ENCODE results near the gene LMTK2.

The LMTK2 gene

GRCh38 chr7:98248156-98248555, 141.5 kb downstream of the LMTK2 start:
- Histone ChIP-seq H3K27ac (ENCODE audit: low read length) (no peak overlapping the region), H2AFZ (ENCODE audit: low read depth, low read length) (no peak overlapping the region), H3K27me3 (ENCODE audit: insufficient read depth, low read length, poor library complexity) (no peaks in the 10 kb centered on the region), H3K9me3 (ENCODE audit: insufficient read depth, low read length, severe bottlenecking) (no peaks in the 10 kb centered on the region), H3K79me2 (ENCODE audit: insufficient read depth, low read length) (peaks cover 31% of the 10 kb centered on the region), H3K4me3 (ENCODE audit: low read depth in 1 of 2, low read length in 2 of 2) (no peak overlapping the region), H3K4me2 (ENCODE audit: insufficient read depth, low read length) (no peak overlapping the region), H3K4me1 (ENCODE audit: insufficient read depth, low read length) (peaks cover 40% of the 10 kb centered on the region), H3K36me3 (ENCODE audit: insufficient read depth, low read length) (peaks cover 9% of the 10 kb centered on the region), H3K9ac (ENCODE audit: low read depth, low read length) (no peak overlapping the region), H4K20me1 (ENCODE audit: insufficient read depth, low read length) (peaks cover 4% of the 10 kb centered on the region)
- DNase-seq (no peak), ATAC-seq (ENCODE audit: insufficient read depth, low read depth) (no peak)
- no peak for TF ChIP-seq EZH2 (IDR thresholded peaks at IDR 0.05; ENCODE audit: borderline replicate concordance, low read depth, low read length, severe bottlenecking)
- no peak for TF ChIP-seq CTCF (IDR thresholded peaks at IDR 0.05; ENCODE audit: borderline replicate concordance, extremely low read depth, low read length, poor library complexity, severe bottlenecking)

DNA sequence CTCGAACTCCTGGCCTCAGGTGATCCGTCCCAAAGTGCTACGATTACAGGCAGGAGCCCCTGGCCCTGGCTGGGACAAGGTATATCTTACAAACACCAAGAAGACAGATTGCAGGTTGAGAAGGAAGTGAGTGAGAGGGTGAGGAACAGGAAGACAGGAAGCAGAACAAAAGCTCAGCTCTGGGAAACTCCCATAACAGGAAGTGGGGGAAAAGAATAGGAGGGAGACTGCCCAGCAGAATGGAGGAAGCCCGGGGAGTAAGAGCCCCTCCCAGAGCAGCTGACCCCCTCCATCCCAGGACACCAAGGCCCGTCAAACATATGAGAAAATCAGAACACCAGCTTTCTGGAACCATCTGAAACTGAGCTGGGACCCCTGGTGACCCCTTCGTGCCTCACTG, 142.4 kb downstream of the LMTK2 start:
- Histone ChIP-seq H3K4me1 (ENCODE audit: insufficient read depth, low read length) (peaks cover 44% of the 10 kb centered on the region), H3K27me3 (ENCODE audit: insufficient read depth, low read length, poor library complexity) (no peaks in the 10 kb centered on the region), H3K9ac (ENCODE audit: low read depth, low read length) (no peak overlapping the region), H3K4me3 (ENCODE audit: low read depth in 1 of 2, low read length in 2 of 2) (no peak overlapping the region), H3K9me3 (ENCODE audit: insufficient read depth, low read length, severe bottlenecking) (no peaks in the 10 kb centered on the region), H2AFZ (ENCODE audit: low read depth, low read length) (no peak overlapping the region), H3K79me2 (ENCODE audit: insufficient read depth, low read length) (peaks cover 37% of the 10 kb centered on the region), H4K20me1 (ENCODE audit: insufficient read depth, low read length) (peaks cover 2% of the 10 kb centered on the region), H3K36me3 (ENCODE audit: insufficient read depth, low read length) (peaks cover 4% of the 10 kb centered on the region), H3K27ac (ENCODE audit: low read length) (peak overlapping the region; percentile 39; the same call in 1 of the 2 replicates), H3K4me2 (ENCODE audit: insufficient read depth, low read length) (no peak overlapping the region; the same call in 1 of the 2 replicates)
- DNase-seq (no peak), ATAC-seq (ENCODE audit: insufficient read depth, low read depth) (no peak)
- no peak for TF ChIP-seq EZH2 (IDR thresholded peaks at IDR 0.05; ENCODE audit: borderline replicate concordance, low read depth, low read length, severe bottlenecking)
- no peak for TF ChIP-seq CTCF (IDR thresholded peaks at IDR 0.05; ENCODE audit: borderline replicate concordance, extremely low read depth, low read length, poor library complexity, severe bottlenecking)

GRCh38 chr7:98250789-98251188, 144.1 kb downstream of the LMTK2 start:
- Histone ChIP-seq H3K9ac (ENCODE audit: low read depth, low read length) (peak overlapping the region; percentile 78), H3K4me2 (ENCODE audit: insufficient read depth, low read length) (peak overlapping the region; percentile 95), H3K4me3 (ENCODE audit: low read depth in 1 of 2, low read length in 2 of 2) (peak overlapping the region in 1 of 2 experiments; percentile 98; a peak in 3 of 4 replicates), H3K9me3 (ENCODE audit: insufficient read depth, low read length, severe bottlenecking) (no peaks in the 10 kb centered on the region), H3K36me3 (ENCODE audit: insufficient read depth, low read length) (no peaks in the 10 kb centered on the region; the same call in 1 of the 2 replicates), H3K79me2 (ENCODE audit: insufficient read depth, low read length) (peaks cover 41% of the 10 kb centered on the region), H3K27ac (ENCODE audit: low read length) (peak overlapping the region; percentile 81), H4K20me1 (ENCODE audit: insufficient read depth, low read length) (no peaks in the 10 kb centered on the region; the same call in 1 of the 2 replicates), H2AFZ (ENCODE audit: low read depth, low read length) (peak overlapping the region; percentile 95), H3K4me1 (ENCODE audit: insufficient read depth, low read length) (peaks cover 49% of the 10 kb centered on the region), H3K27me3 (ENCODE audit: insufficient read depth, low read length, poor library complexity) (no peaks in the 10 kb centered on the region)
- ATAC-seq (ENCODE audit: insufficient read depth, low read depth) (0 out of 3 replicates have a peak, but pooled peaks have one; percentile 17), DNase-seq (peak; percentile 38)
- TF ChIP-seq EZH2 (IDR thresholded peaks at IDR 0.05; ENCODE audit: borderline replicate concordance, low read depth, low read length, severe bottlenecking) (no peak), CTCF (IDR thresholded peaks at IDR 0.05; ENCODE audit: borderline replicate concordance, extremely low read depth, low read length, poor library complexity, severe bottlenecking) (no peak)
